MCF 10A (cell line): Measurements from ENCODE around the gene PTGS2. TPM values are rescaled to one million over a fixed set of nuclear protein-coding genes. Genes with fewer than 3 reads are reported as not detected.

ENCODE experiments used
- BruUV-seq: library from RNA; stranded (reverse); fragments of 400-500 nt; replicated peaks from 2 replicates; lab custom pipeline; 2021; lab: Mats Ljungman, UMichigan
- CTCF ChIA-PET: fragments of 300-600 bp; sonication (Branson Sonifier 250); formaldehyde crosslinking; extraction: SDS; loops from one replicate; lab custom pipeline; 2021; ENCODE audit warnings: antibody characterized with exemption, inconsistent platforms; lab: Yijun Ruan, JAX
- POLR2A ChIA-PET: fragments of 300-600, 350-650 bp; sonication (Branson Sonifier 250); formaldehyde crosslinking; extraction: SDS; loops from one replicate; lab custom pipeline; 2020; ENCODE audit warnings: antibody characterized with exemption, inconsistent platforms; lab: Yijun Ruan, JAX
- DNase-seq: peaks from one replicate; pipeline ENCODE4 v3.0.0-alpha.2; 2018; ENCODE audit not compliant: unreplicated experiment
- H3K27ac Mint-ChIP-seq: one replicate; pipeline ENCODE4 v1.8.0; 2022; ENCODE audit warnings: mild to moderate bottlenecking, low read depth, mixed read lengths; ENCODE audit not compliant: unreplicated experiment
- H3K27me3 Mint-ChIP-seq: one replicate; pipeline ENCODE4 v1.8.0; 2022; ENCODE audit warnings: mixed read lengths; ENCODE audit not compliant: insufficient read depth, unreplicated experiment
- H3K36me3 Mint-ChIP-seq: one replicate; pipeline ENCODE4 v1.8.0; 2022; ENCODE audit warnings: mild to moderate bottlenecking, moderate library complexity, mixed read lengths; ENCODE audit not compliant: insufficient read depth, unreplicated experiment
- H3K4me1 Mint-ChIP-seq: one replicate; pipeline ENCODE4 v1.8.0; 2022; ENCODE audit warnings: mixed read lengths; ENCODE audit not compliant: insufficient read depth, unreplicated experiment
- H3K4me3 Mint-ChIP-seq: one replicate; pipeline ENCODE4 v1.8.0; 2022; ENCODE audit warnings: mild to moderate bottlenecking, moderate library complexity, mixed read lengths; ENCODE audit not compliant: unreplicated experiment
- H3K9me3 Mint-ChIP-seq: one replicate; pipeline ENCODE4 v1.8.0; 2022; ENCODE audit warnings: mixed read lengths; ENCODE audit not compliant: unreplicated experiment
- intact Hi-C: fragments of 100-400 bp; cut with micrococcal nuclease; formaldehyde crosslinking; loops from 2 replicates; pipeline ENCODE4 v1.14.1; 2022
- total RNA-seq: library from RNA; stranded (reverse); gene quantifications from 2 replicates; pipeline ENCODE4 v1.2.3, GENCODE V29; 2022
- TF ChIP-seq, protein P1 (sequence below): fragments of 200-600 bp; IDR thresholded peaks from one replicate; pipeline ENCODE4 v1.8.0; 2022; ENCODE audit warnings: antibody characterized with exemption, mild to moderate bottlenecking; ENCODE audit not compliant: unreplicated experiment

PTGS2 gene
- total RNA-seq, 1 experiment from 2014 or later, result 17.6 TPM

DNA sequence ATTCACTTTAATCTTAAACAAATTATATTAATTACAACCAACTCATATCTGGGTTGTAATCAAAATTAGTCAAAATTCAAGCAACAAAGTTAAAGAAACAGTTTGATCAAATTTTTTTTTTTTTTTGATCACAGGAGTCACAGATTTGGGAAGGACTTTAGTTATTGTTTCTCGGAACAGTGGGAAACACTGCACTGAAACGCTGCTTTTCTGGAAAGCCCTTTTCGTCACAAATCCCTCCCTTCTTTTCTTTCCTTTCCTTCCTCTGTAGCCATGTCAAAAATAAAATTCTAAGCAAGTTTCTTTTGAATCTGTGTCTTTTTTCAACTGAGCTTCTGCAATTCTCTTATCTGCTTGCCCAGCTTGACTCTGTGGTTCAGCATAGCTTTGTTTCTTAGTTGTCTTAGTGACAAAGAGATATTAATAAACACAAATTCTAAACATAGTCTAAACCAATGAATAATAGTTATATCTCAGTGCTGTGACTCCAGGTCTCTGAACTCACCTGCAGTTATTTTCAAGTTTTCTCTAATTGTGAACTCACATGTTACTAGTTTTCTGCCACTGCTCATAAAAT is 53.8 kb downstream of the PTGS2 start:
- intact Hi-C loops, result no loop called here
- CTCF ChIA-PET, result interaction anchor here (0.5 to 4.9 kb wide), 8 partner anchors 9 to 54 kb away, joined by 3 to 20 read pairs (median 4); partner anchors contain the start of gene PTGS2
- Mint-ChIP-seq H3K27ac (no peak overlapping the region), H3K36me3 (no peaks in the 10 kb centered on the region), H3K4me3 (no peak overlapping the region), H3K4me1 (no peaks in the 10 kb centered on the region), H3K27me3 (no peaks in the 10 kb centered on the region), H3K9me3 (no peaks in the 10 kb centered on the region)
- POLR2A ChIA-PET, result no interaction called here
- TF ChIP-seq, protein P1, sequence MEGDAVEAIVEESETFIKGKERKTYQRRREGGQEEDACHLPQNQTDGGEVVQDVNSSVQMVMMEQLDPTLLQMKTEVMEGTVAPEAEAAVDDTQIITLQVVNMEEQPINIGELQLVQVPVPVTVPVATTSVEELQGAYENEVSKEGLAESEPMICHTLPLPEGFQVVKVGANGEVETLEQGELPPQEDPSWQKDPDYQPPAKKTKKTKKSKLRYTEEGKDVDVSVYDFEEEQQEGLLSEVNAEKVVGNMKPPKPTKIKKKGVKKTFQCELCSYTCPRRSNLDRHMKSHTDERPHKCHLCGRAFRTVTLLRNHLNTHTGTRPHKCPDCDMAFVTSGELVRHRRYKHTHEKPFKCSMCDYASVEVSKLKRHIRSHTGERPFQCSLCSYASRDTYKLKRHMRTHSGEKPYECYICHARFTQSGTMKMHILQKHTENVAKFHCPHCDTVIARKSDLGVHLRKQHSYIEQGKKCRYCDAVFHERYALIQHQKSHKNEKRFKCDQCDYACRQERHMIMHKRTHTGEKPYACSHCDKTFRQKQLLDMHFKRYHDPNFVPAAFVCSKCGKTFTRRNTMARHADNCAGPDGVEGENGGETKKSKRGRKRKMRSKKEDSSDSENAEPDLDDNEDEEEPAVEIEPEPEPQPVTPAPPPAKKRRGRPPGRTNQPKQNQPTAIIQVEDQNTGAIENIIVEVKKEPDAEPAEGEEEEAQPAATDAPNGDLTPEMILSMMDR, result no peak
- DNase-seq, result no peak
- BruUV-seq, result no TSS peak

DNA sequence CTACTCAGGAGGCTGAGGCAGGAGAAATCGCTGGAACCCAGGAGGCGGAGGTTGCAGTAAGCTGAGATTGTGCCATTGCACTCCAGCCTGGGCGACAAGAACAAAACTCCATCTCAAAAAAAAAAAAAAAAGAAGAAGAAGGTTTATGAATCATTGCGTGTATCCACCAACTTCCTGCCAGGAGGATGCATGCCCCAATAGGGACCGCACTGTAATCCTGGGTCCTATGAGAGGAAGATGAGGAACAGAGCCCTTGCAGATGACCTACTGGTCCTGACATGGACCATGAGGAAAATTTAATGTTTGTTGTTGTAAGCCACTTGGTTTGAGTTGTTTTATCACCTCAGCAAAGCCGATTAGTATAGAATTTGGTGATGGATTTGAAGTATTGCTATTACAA is 56.7 kb downstream of the PTGS2 start:
- H3K27me3 Mint-ChIP-seq, result no peaks in the 10 kb centered on the region
- no peak overlapping the region for H3K4me3 Mint-ChIP-seq
- ChIA-PET CTCF (interaction anchor here (0.7 to 4.9 kb wide), 3 partner anchors 11 to 56 kb away, joined by 3 to 20 read pairs (median 4); no protein-coding TSS in a partner anchor), POLR2A (interaction anchor here (0.7 kb wide), 1 partner anchor 92 kb away, joined by 3 read pairs; no protein-coding TSS in a partner anchor)
- no TSS peak for BruUV-seq
- H3K27ac Mint-ChIP-seq, result no peak overlapping the region
- no peak for DNase-seq
- intact Hi-C loops, result no loop called here
- TF ChIP-seq, protein P1, result no peak
- H3K9me3 Mint-ChIP-seq, result no peaks in the 10 kb centered on the region
- no peaks in the 10 kb centered on the region for H3K36me3 Mint-ChIP-seq
- H3K4me1 Mint-ChIP-seq, result peaks cover 4% of the 10 kb centered on the region

Other genes with a start within 250 kb of the PTGS2 start
- gene PDC, start 219.3 kb downstream of the PTGS2 start, total RNA-seq, result not detected in 2 replicates
- gene PLA2G4A, start 148.5 kb upstream of the PTGS2 start, total RNA-seq, result 2.1 and 3.8 TPM in 2 replicates